Liver (tissue), 9 donors: ENCODE measurements around the gene PLXND1. TPM values are rescaled to one million over a fixed set of nuclear protein-coding genes. Genes with fewer than 3 reads are reported as not detected.

ENCODE experiments used
- DNase-seq: peaks from one replicate; pipeline ENCODE4 v3.0.0-alpha.2; 2017; ENCODE audit warnings: low spot score
- H3K27ac ChIP-seq, 2 donors: one replicate each; pipeline ENCODE4 v1.7.0; 2013; ENCODE audit warnings: inconsistent platforms in 2 of 2, low read length in 2 of 2, control low read depth in 1 of 2, low read depth in 1 of 2, mild to moderate bottlenecking in 1 of 2
- H3K27me3 ChIP-seq, 4 donors: one replicate each; pipeline versions ENCODE4 v1.6.1 to v1.7.0; 2013; ENCODE audit warnings: low read length in 3 of 4, inconsistent platforms in 1 of 4, mild to moderate bottlenecking in 1 of 4, moderate library complexity in 1 of 4; ENCODE audit not compliant: control insufficient read depth in 4 of 4, insufficient read depth in 4 of 4
- H3K36me3 ChIP-seq, 4 donors: one replicate each; pipeline versions ENCODE4 v1.6.1 to v1.7.0; 2013; ENCODE audit warnings: low read length in 3 of 4, mild to moderate bottlenecking in 3 of 4, low read depth in 1 of 4, moderate library complexity in 1 of 4; ENCODE audit not compliant: control insufficient read depth in 4 of 4, insufficient read depth in 3 of 4
- H3K4me1 ChIP-seq, 4 donors: one replicate each; pipeline versions ENCODE4 v1.6.1 to v1.7.0; 2013; ENCODE audit warnings: low read length in 3 of 4, mild to moderate bottlenecking in 3 of 4, moderate library complexity in 1 of 4; ENCODE audit not compliant: control insufficient read depth in 4 of 4, insufficient read depth in 4 of 4
- H3K4me3 ChIP-seq, 3 donors: one replicate each; pipeline versions ENCODE4 v1.6.1 to v1.7.0; 2013; ENCODE audit warnings: low read length in 3 of 3, control low read depth in 1 of 3, low read depth in 1 of 3, mild to moderate bottlenecking in 1 of 3
- H3K9ac ChIP-seq, 2 donors: one replicate each; pipeline ENCODE4 v1.7.0; 2013; ENCODE audit warnings: low read length in 2 of 2, mild to moderate bottlenecking in 2 of 2, moderate library complexity in 2 of 2, control low read depth in 1 of 2, low read depth in 1 of 2
- H3K9me3 ChIP-seq, 4 donors: one replicate each; pipeline versions ENCODE4 v1.6.1 to v1.7.0; 2013; ENCODE audit warnings: low read length in 3 of 4; ENCODE audit not compliant: control insufficient read depth in 4 of 4
- ATF3 ChIP-seq: IDR thresholded peaks from 2 replicates; pipeline ENCODE4 v1.6.1; 2016; ENCODE audit warnings: antibody characterized with exemption
- CTCF ChIP-seq: fragments of 150-350 bp; IDR thresholded peaks from 2 replicates; pipeline ENCODE4 v1.5.1; 2017; ENCODE audit warnings: improper control_type of control experiment, low read depth, low read length; ENCODE audit not compliant: missing input control
- EGR1 ChIP-seq, 2 donors: IDR thresholded peaks; 2 replicates each; pipeline ENCODE4 v1.6.1; 2016 to 2018; ENCODE audit warnings: antibody characterized with exemption in 2 of 2, low read depth in 2 of 2
- FOXA1 ChIP-seq: IDR thresholded peaks from 2 replicates; pipeline ENCODE4 v1.6.1; 2016; ENCODE audit warnings: antibody characterized with exemption
- FOXA2 ChIP-seq: IDR thresholded peaks from 2 replicates; pipeline ENCODE4 v1.6.1; 2016; ENCODE audit warnings: antibody characterized with exemption
- GABPA ChIP-seq, 2 donors: IDR thresholded peaks in 1 of 2; conservative IDR thresholded peaks in 1 of 2; 2 replicates each; pipeline ENCODE4 v1.6.1; 2016; ENCODE audit warnings: antibody characterized with exemption in 2 of 2, mild to moderate bottlenecking in 1 of 2, moderate library complexity in 1 of 2
- HNF4A ChIP-seq, 2 donors: conservative IDR thresholded peaks; 2 replicates each; pipeline ENCODE4 v1.6.1; 2016; ENCODE audit warnings: antibody characterized with exemption in 2 of 2, mild to moderate bottlenecking in 2 of 2
- HNF4G ChIP-seq: IDR thresholded peaks from 2 replicates; pipeline ENCODE4 v1.6.1; 2016; ENCODE audit warnings: antibody characterized with exemption
- JUND ChIP-seq, 2 donors: IDR thresholded peaks; 2 replicates each; pipeline ENCODE4 v1.6.1; 2016; ENCODE audit warnings: antibody characterized with exemption in 2 of 2
- MAX ChIP-seq: IDR thresholded peaks from 2 replicates; pipeline ENCODE4 v1.6.1; 2016; ENCODE audit warnings: antibody characterized with exemption
- NR2F2 ChIP-seq: IDR thresholded peaks from 2 replicates; pipeline ENCODE4 v1.6.1; 2016; ENCODE audit warnings: antibody characterized with exemption
- RAD21 ChIP-seq, 2 donors: IDR thresholded peaks; 2 replicates each; pipeline ENCODE4 v1.6.1; 2016; ENCODE audit warnings: antibody characterized with exemption in 2 of 2, mild to moderate bottlenecking in 2 of 2
- REST ChIP-seq: IDR thresholded peaks from 2 replicates; pipeline ENCODE4 v1.6.1; 2016; ENCODE audit warnings: antibody characterized with exemption, mild to moderate bottlenecking
- RXRA ChIP-seq, 2 donors: IDR thresholded peaks; 2 replicates each; pipeline ENCODE4 v1.6.1; 2017 to 2018; ENCODE audit warnings: antibody characterized with exemption in 2 of 2, mild to moderate bottlenecking in 1 of 2
- SP1 ChIP-seq: IDR thresholded peaks from 2 replicates; pipeline ENCODE4 v1.6.1; 2018; ENCODE audit warnings: antibody characterized with exemption, mild to moderate bottlenecking
- TAF1 ChIP-seq: conservative IDR thresholded peaks from 2 replicates; pipeline ENCODE4 v1.6.1; 2016; ENCODE audit warnings: antibody characterized with exemption, mild to moderate bottlenecking
- ZBTB33 ChIP-seq: IDR thresholded peaks from 2 replicates; pipeline ENCODE4 v1.6.1; 2016; ENCODE audit warnings: antibody characterized with exemption
- WGBS: extraction: QIAGEN DNeasy Blood & Tissue Kit; methylation state at CpG from one replicate; pipeline ENCODE4 v1.1.7; 2013; 5-methylcytosine and 5-hydroxymethylcytosine counted together
- polyA plus RNA-seq, 2 donors: library from polyadenylated mRNA; stranded (reverse) in 1 of 2; unstranded in 1 of 2; fragments of 200-250 nt in 1 of 2; fragments of >200 nt in 1 of 2; fragmentation: Nextera tagmentation in 1 of 2; extraction: Ambion mirVana in 1 of 2; gene quantifications; one replicate each; pipeline versions ENCODE4 v1.2.1 to v1.2.3, GENCODE V29; 2013 to 2015
- total RNA-seq, 2 donors: library from RNA; depleted of rRNA; stranded (reverse); fragments of >200 nt; gene quantifications; one replicate each; pipeline ENCODE4 v1.2.3, GENCODE V29; 2014
- donor health status: healthy.
- donor health status: healthy.
- donor health status: healthy.
- donor health status: healthy.
- donor health status: healthy.

The PLXND1 gene
- total and polyA plus RNA-seq, 4 donors, result 10.4 to 50.2 (median 32.8) TPM

GRCh38 chr3:129569856-129570255 lies 36.6 kb downstream of the PLXND1 start:
- Histone ChIP-seq H3K4me3 (no peak overlapping the region), H3K9me3 (no peaks in the 10 kb centered on the region), H3K27ac (no peak overlapping the region), H3K9ac (no peak overlapping the region), H3K36me3 (peaks cover 0 to 3% (median 0%) of the 10 kb centered on the region in 4 donors), H3K4me1 (no peaks in the 10 kb centered on the region), H3K27me3 (no peaks in the 10 kb centered on the region)
- no peak for TF ChIP-seq REST
- TF ChIP-seq FOXA2, result no peak
- TF ChIP-seq TAF1, result no peak
- TF ChIP-seq NR2F2, result no peak
- TF ChIP-seq RXRA (IDR thresholded peaks at IDR 0.05), result no peak
- TF ChIP-seq HNF4G, result no peak
- TF ChIP-seq SP1, result no peak
- TF ChIP-seq ZBTB33, result no peak
- no peak for TF ChIP-seq EGR1 (IDR thresholded peaks at IDR 0.05; ENCODE audit: low read depth in 2 of 2)
- TF ChIP-seq JUND (IDR thresholded peaks at IDR 0.05), result no peak
- TF ChIP-seq GABPA (IDR thresholded peaks at IDR 0.05 in 1 of 2, conservative IDR thresholded peaks at IDR 0.05 in 1 of 2), result no peak
- TF ChIP-seq CTCF, result no peak
- TF ChIP-seq HNF4A (conservative IDR thresholded peaks at IDR 0.05), result no peak
- TF ChIP-seq ATF3, result no peak
- TF ChIP-seq MAX, result no peak
- TF ChIP-seq FOXA1, result no peak
- TF ChIP-seq RAD21 (IDR thresholded peaks at IDR 0.05), result no peak
- 96% methylated on average over 7 of the region's 7 CpGs for WGBS
- no peak for DNase-seq

- no peak overlapping the region for H3K4me3 ChIP-seq
- H3K36me3 ChIP-seq, result peaks cover 0 to 3% (median 0%) of the 10 kb centered on the region in 4 donors
- no peak overlapping the region for H3K27ac ChIP-seq
- DNase-seq, result no peak
- 76% methylated on average over 6 of the region's 6 CpGs for WGBS
- H3K27me3 ChIP-seq, result no peaks in the 10 kb centered on the region
- no peak overlapping the region for H3K9ac ChIP-seq
- no peaks in the 10 kb centered on the region for H3K4me1 ChIP-seq
- H3K9me3 ChIP-seq, result no peaks in the 10 kb centered on the region
- TF ChIP-seq FOXA1 (no peak), RXRA (IDR thresholded peaks at IDR 0.05) (no peak), GABPA (IDR thresholded peaks at IDR 0.05 in 1 of 2, conservative IDR thresholded peaks at IDR 0.05 in 1 of 2) (no peak), CTCF (no peak), SP1 (no peak), HNF4A (conservative IDR thresholded peaks at IDR 0.05) (no peak), TAF1 (no peak), REST (no peak)
Measured at GRCh38 chr3:129567939-129568338, 38.5 kb downstream of the PLXND1 start.
